Right cardiac atrium (tissue), 5 donors: ENCODE results near the gene CHAMP1. TPM values are rescaled to one million over a fixed set of nuclear protein-coding genes. Genes with fewer than 3 reads are reported as not detected.

Source experiments
- ATAC-seq, 2 donors: fragments of 200-7000 bp; cut with Tn5 transposase; one replicate each; pipeline versions ENCODE4 v1.8.0 to v1.9.1; 2020; ENCODE audit warnings: moderate library complexity in 2 of 2, mild to moderate bottlenecking in 1 of 2
- DNase-seq, 3 donors: peaks; one replicate each; pipeline ENCODE4 v3.0.0-alpha.2; 2020
- H3K27ac ChIP-seq: one replicate; pipeline ENCODE4 v1.5.1; 2013; ENCODE audit warnings: mild to moderate bottlenecking, low read length, control low read depth, moderate library complexity
- H3K27me3 ChIP-seq: one replicate; pipeline ENCODE4 v1.6.1; 2013; ENCODE audit not compliant: control insufficient read depth, insufficient read depth
- H3K4me1 ChIP-seq: one replicate; pipeline ENCODE4 v1.6.1; 2013; ENCODE audit warnings: low read length; ENCODE audit not compliant: control insufficient read depth, insufficient read depth
- H3K4me3 ChIP-seq: one replicate; pipeline ENCODE4 v1.5.1; 2013; ENCODE audit warnings: low read length, control low read depth
- H3K9me3 ChIP-seq: one replicate; pipeline ENCODE4 v1.6.1; 2013; ENCODE audit warnings: low read length; ENCODE audit not compliant: control insufficient read depth
- WGBS: extraction: QIAGEN DNeasy Blood & Tissue Kit; methylation state at CpG from one replicate; pipeline ENCODE4 v1.1.7; 2013; 5-methylcytosine and 5-hydroxymethylcytosine counted together
- intact Hi-C, 4 donors: fragments of 100-400 bp; cut with DNase I; formaldehyde crosslinking; loops; one replicate each; pipeline versions ENCODE4 v1.11.0 to v1.14.0; 2022 to 2023
- polyA plus RNA-seq: library from polyadenylated mRNA; stranded (reverse); fragments of 200-250 nt; gene quantifications from one replicate; pipeline ENCODE4 v1.2.3, GENCODE V29; 2013
- total RNA-seq, 4 donors: library from RNA; stranded (reverse); fragmentation: NEBNext Ultra II Directional; extraction: Animal tissue kit (Norgen Biotek cat#: 25700); gene quantifications; one replicate each; pipeline ENCODE4 v1.2.1, GENCODE V29; 2021
- donor health status: healthy with polysubstance abuse.
- donor health status: DM: no; HTN: yes; CAD: no.
- donor health status: DM: no; HTN: no; CAD: no.
- donor health status: DM: no; HTN: yes; CAD: no; lungs with severe emphysema.
- donor health status: DM: yes; HTN: yes; CAD: no.

Gene CHAMP1
- total and polyA plus RNA-seq, 5 donors = 5.2 to 12.8 (median 12.4) TPM

DNA sequence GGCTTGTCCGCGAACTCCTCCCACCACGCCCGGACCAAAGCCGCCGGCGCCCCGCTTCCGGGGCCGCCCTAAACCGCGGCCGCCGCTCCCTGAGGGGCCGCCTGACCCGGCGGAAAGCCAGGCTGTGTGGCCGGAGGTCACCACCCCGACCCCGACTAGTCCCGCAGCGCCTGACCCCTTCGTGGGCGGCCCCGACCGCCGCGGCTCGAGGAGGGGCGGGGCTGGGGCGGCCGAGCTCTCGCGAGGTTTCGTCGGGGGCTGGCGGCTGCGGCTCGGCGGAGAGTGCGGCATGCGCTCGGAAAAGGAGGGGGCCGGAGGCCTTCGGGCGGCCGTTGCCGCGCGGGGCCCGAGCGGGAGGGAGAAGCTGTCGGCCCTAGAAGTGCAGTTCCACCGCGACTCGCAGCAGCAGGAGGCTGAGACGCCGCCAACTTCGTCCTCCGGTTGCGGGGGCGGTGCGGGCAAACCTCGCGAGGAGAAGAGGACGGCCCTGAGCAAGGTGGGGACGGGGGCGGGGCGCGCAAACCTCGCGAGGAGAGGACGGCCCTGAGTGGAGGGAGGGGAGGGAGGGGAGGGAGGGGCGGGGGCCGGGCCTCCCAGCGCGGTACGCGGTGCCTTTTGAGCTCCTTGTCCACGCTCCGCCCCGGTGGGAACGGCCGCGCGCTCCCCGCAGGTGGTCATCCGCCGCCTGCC, 32.8 kb upstream of the CHAMP1 start, which contains the start of gene UPF3A:
TSS of gene UPF3A (plus strand) at position 251 of the 690 bp plus-strand sequence. CDS start at position 290, 39 bp downstream.
- Histone ChIP-seq H3K4me3 (peak within 1 kb of the TSS; percentile 58), H3K27me3 (no peaks in the 10 kb centered on the region), H3K4me1 (no peaks in the 10 kb centered on the region), H3K27ac (peak within 1 kb of the TSS; percentile 95), H3K9me3 (no peaks in the 10 kb centered on the region)
- under 1% methylated on average over 82 of the region's 89 CpGs for WGBS
- DNase-seq = peak; percentile 89 to 97 (median 95)
- peak; percentile 95 to 96 for ATAC-seq
- intact Hi-C loops = no loop called here

DNA sequence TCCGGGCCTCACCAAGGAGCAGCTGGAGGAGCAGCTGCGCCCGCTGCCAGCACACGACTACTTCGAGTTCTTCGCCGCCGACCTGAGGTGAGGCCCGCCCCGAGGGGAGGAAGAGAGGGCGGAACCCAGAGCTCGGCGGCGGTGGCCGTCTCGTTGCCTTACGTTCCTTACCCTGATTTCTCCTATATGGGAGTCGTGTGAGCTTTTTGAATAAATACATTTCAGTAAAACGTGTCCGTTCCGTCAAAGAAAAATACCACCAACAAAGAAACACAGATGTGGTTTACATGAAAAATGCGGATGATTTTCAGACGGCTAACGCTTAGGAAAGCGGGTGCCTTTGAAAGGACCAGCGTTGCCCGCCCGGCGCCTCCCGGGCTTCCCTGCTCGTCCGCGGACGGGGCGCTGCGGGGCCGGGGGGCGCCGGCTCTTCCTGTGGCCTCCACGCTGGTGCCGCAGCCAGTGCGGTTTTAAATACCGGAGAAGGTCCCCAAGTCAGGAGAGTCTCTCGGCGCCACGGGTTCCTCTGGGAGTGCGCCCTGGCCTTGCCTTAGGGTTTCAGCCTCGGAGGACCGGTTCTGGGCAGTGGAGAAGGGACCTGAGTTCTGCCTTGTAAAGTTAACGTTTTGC, 32.1 kb upstream of the CHAMP1 start:
- peak; percentile 29 to 90 (median 67) for DNase-seq
- Histone ChIP-seq H3K9me3 (no peaks in the 10 kb centered on the region), H3K4me3 (peak overlapping the region; percentile 58), H3K27me3 (no peaks in the 10 kb centered on the region), H3K4me1 (no peaks in the 10 kb centered on the region), H3K27ac (peak overlapping the region; percentile 70)
- under 1% methylated on average over 50 of the region's 50 CpGs for WGBS
- ATAC-seq = peak; percentile 79
- intact Hi-C loops = no loop called here

DNA sequence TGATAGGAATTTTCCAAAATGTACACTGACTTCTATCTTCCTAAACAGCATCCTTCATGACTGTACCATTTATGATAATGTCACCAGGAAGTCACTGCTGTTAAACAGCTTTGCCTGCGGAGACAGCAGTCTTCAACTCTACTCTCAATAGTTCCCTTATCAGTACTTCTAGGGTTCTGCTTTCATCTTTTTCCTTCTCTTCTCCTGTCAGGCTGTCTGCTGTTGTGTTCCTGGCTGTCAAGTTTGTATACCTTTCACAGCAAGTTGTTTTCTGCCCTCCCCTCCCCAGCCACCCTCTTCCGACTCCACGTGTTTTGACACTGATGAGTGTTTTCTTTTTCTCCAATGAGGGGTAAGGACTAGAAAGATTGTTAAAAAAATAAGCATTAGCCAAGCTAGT, 30.7 kb upstream of the CHAMP1 start:
- H3K27ac ChIP-seq = no peak overlapping the region
- intact Hi-C loops = no loop called here

DNA sequence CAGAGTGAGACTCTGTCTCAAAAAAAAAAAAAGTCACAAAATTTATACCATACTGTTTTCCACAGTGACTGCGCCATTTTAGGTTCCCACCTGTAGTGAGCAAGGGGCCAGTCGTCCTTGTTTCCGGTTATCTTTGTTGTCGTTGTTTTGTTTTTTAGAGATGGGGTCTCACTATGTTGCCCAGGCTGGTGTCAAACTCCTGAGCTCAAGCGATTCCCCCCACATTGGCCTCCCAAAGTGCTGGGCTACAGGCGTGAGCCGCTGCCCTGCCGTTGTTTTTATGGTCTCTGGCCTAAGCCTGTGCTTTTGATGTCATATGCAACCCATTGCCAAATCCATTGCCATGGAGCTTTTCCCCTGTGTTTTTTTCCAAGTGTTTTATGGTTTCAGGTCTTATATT, 29.6 kb upstream of the CHAMP1 start:
- no peaks in the 10 kb centered on the region for H3K4me1 ChIP-seq
- no peak overlapping the region for H3K4me3 ChIP-seq
- WGBS = 95% methylated on average over 8 of the region's 8 CpGs
- no peak for DNase-seq
- no peaks in the 10 kb centered on the region for H3K9me3 ChIP-seq
- intact Hi-C loops = no loop called here
- H3K27me3 ChIP-seq = no peaks in the 10 kb centered on the region
- no peak for ATAC-seq
- H3K27ac ChIP-seq = no peak overlapping the region

More for the DNA sequence above, 30.7 kb upstream of the CHAMP1 start:
- no peaks in the 10 kb centered on the region for H3K9me3 ChIP-seq
- ATAC-seq = no peak
- H3K27me3 ChIP-seq = no peaks in the 10 kb centered on the region
- no peak overlapping the region for H3K4me3 ChIP-seq
- no peaks in the 10 kb centered on the region for H3K4me1 ChIP-seq
- 73% methylated on average over 3 of the region's 3 CpGs for WGBS
- DNase-seq = no peak

DNA sequence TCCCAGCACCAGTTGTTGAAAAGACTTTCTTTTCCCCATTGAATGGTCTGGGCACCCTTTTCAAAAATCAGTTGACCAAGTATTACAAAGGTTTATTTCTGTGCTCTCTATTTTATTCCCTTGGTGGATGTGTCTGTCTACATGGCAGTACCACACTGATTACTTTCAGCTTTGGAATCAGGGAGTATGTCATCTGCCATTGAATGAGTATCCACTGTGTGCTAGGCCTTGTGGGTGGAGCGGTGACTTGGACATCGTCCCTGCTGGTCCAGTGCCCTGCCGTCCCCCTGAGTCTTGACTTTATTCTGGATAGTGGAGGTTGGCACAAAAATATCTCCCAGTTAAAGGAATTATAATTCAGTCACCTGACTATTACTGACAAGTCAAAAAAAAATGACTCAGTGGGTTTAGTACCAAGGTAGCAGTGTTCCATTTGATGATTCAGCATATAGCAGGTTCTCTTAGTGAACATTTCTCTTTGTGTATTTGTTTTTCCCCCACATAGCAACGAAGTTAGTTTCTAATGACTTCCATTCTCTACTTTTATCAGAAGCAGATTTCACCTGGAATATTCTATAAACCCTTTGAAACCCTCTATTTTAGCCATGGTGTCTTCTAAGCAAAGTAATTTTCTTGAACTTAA, 29.0 kb upstream of the CHAMP1 start:
- DNase-seq (no peak), ATAC-seq (no peak)
- intact Hi-C loops = no loop called here
- no peak overlapping the region for H3K27ac ChIP-seq
- no peaks in the 10 kb centered on the region for H3K4me1 ChIP-seq
- H3K9me3 ChIP-seq = no peaks in the 10 kb centered on the region
- H3K27me3 ChIP-seq = no peaks in the 10 kb centered on the region
- 79% methylated on average over 4 of the region's 4 CpGs for WGBS
- H3K4me3 ChIP-seq = no peak overlapping the region

DNA sequence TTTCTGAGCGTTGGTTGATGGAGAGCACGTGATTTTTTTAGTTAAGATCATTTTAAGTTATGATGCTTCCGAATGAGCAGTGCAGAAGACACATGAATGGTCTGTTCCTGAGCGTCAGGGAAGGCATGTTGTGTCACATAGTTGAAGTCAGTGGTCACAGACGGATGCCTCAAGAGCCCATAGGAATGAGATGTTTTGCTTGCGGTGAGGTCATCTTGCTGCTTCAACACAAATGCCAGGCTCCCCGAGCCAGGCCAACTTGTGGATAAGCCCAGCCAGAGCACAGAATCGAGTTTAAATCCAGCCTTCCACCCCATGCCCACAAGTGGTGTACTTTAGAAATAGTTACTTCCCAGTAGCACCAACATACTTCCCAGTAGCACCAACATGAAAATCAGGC, 27.5 kb upstream of the CHAMP1 start:
- H3K9me3 ChIP-seq = no peaks in the 10 kb centered on the region
- no peak overlapping the region for H3K27ac ChIP-seq
- DNase-seq = no peak
- ATAC-seq = no peak
- intact Hi-C loops = no loop called here
- H3K27me3 ChIP-seq = no peaks in the 10 kb centered on the region
- no peaks in the 10 kb centered on the region for H3K4me1 ChIP-seq
- H3K4me3 ChIP-seq = no peak overlapping the region
- 91% methylated on average over 8 of the region's 8 CpGs for WGBS

DNA sequence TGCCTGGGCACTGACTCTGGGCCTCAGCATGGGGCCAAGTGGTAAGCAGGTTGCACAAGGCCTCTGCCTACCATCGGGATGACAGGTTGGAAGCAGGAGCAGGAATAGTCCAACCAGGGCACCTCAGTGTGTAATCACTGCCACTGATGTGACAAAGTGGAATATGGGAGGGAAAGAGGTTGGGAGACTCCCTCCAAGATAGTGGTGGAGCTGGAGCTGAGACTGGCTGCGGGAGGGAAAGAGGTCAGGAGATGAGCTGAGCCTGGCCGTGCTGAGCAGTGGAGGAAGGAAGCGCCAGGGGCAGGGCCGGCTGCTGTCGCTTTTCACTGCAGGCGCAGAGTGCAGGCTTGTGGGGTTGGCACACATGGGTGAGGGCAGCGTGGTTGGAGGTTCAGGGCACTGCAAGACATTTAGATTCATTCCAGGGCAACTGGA, 26.1 kb upstream of the CHAMP1 start:
- ATAC-seq (peak in 1 of 2 donors; percentile 20), DNase-seq (no peak)
- no peaks in the 10 kb centered on the region for H3K9me3 ChIP-seq
- no peaks in the 10 kb centered on the region for H3K27me3 ChIP-seq
- no peak overlapping the region for H3K4me3 ChIP-seq
- no peaks in the 10 kb centered on the region for H3K4me1 ChIP-seq
- 92% methylated on average over 8 of the region's 8 CpGs for WGBS
- no peak overlapping the region for H3K27ac ChIP-seq
- intact Hi-C loops = no loop called here

DNA sequence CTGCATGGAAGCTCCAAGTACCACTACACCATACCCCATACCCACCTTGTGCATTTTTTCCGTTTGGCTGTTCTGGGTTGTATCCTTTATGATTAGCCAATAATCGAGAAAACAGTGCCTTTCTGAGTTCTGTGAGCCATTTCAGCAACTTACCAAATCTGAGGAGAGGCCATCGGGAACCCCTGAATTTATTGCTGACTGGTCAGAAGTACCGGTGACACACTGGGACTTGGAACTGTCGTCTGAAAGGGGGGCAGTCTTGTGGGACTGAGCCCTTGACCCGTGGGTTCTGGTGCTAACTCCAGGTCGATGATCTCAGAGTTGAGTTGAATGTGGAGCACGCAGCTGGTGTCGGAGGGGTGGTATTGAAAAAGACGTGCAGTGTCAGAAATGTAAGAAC, 17.9 kb upstream of the CHAMP1 start:
- Histone ChIP-seq H3K9me3 (no peaks in the 10 kb centered on the region), H3K27me3 (no peaks in the 10 kb centered on the region), H3K4me3 (no peak overlapping the region), H3K27ac (no peak overlapping the region), H3K4me1 (no peaks in the 10 kb centered on the region)
- ATAC-seq (no peak), DNase-seq (no peak)
- 88% methylated on average over 10 of the region's 10 CpGs for WGBS
- intact Hi-C loops = no loop called here

DNA sequence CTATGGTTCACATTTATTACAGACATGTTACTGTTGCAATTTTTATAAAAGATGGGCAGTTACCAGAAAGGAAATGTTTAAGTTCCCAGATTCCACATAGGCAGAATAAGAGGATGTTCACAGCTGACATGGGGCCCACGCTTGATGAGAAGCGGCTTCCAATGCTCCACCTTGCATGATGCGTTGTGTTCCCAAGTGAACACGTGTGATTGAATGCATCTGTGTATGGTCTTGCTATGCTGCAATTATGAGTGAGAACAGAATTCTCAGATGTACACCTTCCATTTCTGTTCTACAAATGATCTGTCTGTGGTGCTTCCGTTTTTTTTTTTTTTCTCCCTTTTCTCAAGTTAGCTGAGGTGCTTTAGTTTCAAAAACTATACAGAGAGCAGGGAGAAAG, 17.4 kb upstream of the CHAMP1 start:
- intact Hi-C loops = no loop called here
- no peak overlapping the region for H3K27ac ChIP-seq
- DNase-seq (no peak), ATAC-seq (no peak)
- H3K9me3 ChIP-seq = no peaks in the 10 kb centered on the region
- 90% methylated on average over 5 of the region's 5 CpGs for WGBS
- H3K27me3 ChIP-seq = no peaks in the 10 kb centered on the region
- no peaks in the 10 kb centered on the region for H3K4me1 ChIP-seq
- H3K4me3 ChIP-seq = no peak overlapping the region

DNA sequence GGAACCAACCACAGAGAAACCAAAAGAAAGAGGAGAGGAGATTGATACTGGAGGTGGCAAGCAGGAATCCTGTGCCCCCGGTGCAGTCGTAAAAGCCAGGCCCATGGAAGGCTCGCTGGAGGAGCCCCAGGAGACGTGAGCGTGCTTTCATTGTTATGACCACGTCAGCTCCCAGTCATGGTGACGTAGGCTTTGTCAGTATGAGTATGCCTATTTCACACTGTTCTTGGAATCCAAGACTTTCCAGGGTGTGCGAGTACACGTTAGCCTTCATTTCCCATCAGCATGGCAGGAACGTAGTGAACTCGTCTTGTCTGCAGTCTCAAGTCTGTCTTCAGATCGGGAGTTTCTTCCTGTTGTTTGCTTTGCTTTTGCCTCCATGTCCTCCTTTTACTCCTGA, 15.4 kb upstream of the CHAMP1 start:
- DNase-seq (no peak), ATAC-seq (no peak)
- Histone ChIP-seq H3K9me3 (no peaks in the 10 kb centered on the region), H3K27me3 (no peaks in the 10 kb centered on the region), H3K4me3 (no peak overlapping the region), H3K4me1 (no peaks in the 10 kb centered on the region), H3K27ac (no peak overlapping the region)
- intact Hi-C loops = no loop called here
- WGBS = 89% methylated on average over 12 of the region's 12 CpGs

DNA sequence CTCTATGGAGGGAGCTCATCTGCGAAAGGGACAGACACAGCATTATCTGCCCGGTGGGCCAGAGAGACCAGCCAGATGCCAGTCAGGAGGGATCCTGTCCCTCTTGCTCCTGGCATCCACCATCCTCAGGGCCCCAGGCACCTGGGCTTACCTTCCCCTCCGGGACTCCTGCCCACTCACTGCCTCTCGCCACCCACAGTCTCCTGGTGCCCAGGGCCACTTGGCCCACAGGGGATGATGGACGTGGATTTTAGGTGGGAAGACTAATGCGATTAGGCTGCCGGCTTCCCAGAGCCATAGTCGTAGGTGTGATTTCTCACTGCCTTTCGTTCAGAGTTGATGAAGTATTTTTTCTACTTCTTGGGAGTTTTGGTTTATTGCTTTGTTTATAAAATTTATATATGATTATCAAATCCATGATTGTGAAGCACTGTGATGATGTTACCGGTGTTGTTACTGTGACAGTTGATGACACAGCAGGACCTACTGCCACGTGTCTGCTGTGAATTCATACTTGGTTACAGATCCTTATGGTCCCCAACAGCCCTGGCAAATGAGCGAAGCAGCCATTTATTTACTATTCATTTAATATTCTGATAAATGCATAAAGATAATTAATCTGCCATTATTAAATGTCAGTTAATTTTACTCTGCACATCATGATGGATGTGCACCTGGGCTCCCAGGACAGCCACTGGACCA, 14.5 kb upstream of the CHAMP1 start:
- DNase-seq = no peak
- 94% methylated on average over 12 of the region's 12 CpGs for WGBS

More for the DNA sequence above, 14.5 kb upstream of the CHAMP1 start:
- H3K4me3 ChIP-seq = no peak overlapping the region
- H3K27ac ChIP-seq = no peak overlapping the region
- no peaks in the 10 kb centered on the region for H3K4me1 ChIP-seq
- no peaks in the 10 kb centered on the region for H3K27me3 ChIP-seq
- no peaks in the 10 kb centered on the region for H3K9me3 ChIP-seq
- intact Hi-C loops = no loop called here
- ATAC-seq = no peak
